ENCODE measurements around the gene KIAA0753.

GRCh38 chr17:6623941-6624340 lies 16.6 kb downstream of the KIAA0753 start:
- TF ChIP-seq EZH2 (IDR thresholded peaks at IDR 0.05; ENCODE audit: insufficient read depth, poor library complexity, severe bottlenecking): no peak
- no peak for TF ChIP-seq EZH2phosphoT487 (IDR thresholded peaks at IDR 0.05; ENCODE audit: insufficient read depth, low read depth)
